GM10266 (cell line): ENCODE measurements around the gene COL25A1.

Source experiments
- DNase-seq: peaks from one replicate; pipeline ENCODE4 v3.0.0; 2012; ENCODE audit errors: extremely low spot score
- TF ChIP-seq, protein P1 (sequence below): IDR thresholded peaks from 2 replicates; pipeline ENCODE4 v1.5.1; 2012; ENCODE audit warnings: mild to moderate bottlenecking, low read depth; ENCODE audit not compliant: control insufficient read depth, insufficient read depth; ENCODE audit errors: missing control alignments

COL25A1 gene

DNA sequence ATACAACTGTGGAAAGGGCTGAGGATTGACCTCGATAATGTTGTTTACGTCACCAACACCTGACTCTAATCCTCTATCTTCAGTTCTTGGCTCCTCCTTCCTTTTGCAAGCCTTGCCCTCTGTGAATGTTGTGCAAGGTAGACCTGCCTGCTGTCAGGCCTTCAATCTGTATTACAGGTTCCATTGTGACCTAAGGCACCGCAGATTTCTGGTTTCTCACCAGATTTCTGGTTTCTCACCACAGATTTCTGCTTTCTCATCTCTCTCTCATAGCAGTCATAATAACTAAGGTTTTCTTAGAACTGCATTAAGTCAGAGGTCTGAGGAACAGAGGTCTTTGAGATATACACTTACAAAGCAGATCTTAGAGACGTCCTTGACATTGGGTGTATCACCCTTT is 488.1 kb downstream of the COL25A1 start:
- DNase-seq = no peak
- TF ChIP-seq, protein P1, sequence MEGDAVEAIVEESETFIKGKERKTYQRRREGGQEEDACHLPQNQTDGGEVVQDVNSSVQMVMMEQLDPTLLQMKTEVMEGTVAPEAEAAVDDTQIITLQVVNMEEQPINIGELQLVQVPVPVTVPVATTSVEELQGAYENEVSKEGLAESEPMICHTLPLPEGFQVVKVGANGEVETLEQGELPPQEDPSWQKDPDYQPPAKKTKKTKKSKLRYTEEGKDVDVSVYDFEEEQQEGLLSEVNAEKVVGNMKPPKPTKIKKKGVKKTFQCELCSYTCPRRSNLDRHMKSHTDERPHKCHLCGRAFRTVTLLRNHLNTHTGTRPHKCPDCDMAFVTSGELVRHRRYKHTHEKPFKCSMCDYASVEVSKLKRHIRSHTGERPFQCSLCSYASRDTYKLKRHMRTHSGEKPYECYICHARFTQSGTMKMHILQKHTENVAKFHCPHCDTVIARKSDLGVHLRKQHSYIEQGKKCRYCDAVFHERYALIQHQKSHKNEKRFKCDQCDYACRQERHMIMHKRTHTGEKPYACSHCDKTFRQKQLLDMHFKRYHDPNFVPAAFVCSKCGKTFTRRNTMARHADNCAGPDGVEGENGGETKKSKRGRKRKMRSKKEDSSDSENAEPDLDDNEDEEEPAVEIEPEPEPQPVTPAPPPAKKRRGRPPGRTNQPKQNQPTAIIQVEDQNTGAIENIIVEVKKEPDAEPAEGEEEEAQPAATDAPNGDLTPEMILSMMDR = no peak

DNA sequence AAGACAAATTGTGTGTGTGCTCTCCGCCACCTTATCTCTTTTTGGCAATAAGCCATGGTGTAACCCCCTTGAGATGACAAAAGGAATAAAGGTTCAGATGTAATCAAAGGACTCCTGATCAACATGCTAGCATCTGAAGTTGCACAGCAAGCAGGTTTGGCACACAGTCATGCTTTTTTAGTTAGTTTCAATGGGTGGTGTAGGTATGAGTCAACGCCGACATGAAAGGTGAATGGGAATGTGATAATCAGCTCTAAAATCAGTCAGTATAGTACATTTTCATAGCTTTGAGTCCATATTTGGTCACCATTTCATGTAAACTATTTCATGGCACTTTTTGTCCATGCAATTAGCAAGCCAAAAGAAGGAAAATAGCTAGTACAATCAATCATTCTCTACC is 489.2 kb downstream of the COL25A1 start:
- no peak for DNase-seq
- TF ChIP-seq, protein P1 = no peak

DNA sequence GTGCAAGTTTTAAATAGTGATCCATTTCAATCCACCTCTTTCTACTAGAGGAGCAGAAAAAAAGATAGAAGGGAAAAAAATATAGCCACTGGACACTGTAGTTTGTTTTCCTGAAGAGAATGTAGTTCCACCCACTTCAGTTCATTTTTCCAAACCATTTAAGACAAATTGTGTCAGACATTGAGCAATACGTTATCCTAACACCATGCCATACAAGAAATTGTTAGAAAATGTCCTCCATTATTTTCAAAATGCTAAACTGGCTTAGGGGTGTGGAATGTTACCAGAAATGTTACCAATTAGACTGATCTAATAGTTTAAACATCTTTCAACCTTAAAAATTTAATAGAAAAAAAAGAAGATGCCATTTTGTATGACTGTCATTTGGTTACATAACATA is 491.0 kb downstream of the COL25A1 start:
- TF ChIP-seq, protein P1 = no peak
- DNase-seq = no peak

DNA sequence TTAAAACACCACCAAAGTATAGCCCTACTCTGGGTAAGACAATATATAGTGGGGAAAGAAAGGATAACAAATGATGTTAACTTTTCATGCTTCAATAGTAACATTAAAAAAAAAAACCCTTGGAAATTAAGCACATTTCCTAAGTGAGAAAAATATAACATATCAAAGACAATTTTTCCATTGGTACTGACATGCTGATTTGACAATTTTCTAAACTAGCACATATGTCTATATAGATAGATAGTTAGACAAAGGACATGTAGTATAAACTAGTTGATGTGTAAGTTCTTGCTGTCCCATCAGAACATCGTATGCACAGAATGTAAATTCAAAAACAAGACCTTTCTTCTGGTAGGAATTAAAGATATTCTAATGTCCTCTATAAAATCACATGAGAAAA is 492.4 kb downstream of the COL25A1 start:
- DNase-seq = no peak
- TF ChIP-seq, protein P1 = no peak

DNA sequence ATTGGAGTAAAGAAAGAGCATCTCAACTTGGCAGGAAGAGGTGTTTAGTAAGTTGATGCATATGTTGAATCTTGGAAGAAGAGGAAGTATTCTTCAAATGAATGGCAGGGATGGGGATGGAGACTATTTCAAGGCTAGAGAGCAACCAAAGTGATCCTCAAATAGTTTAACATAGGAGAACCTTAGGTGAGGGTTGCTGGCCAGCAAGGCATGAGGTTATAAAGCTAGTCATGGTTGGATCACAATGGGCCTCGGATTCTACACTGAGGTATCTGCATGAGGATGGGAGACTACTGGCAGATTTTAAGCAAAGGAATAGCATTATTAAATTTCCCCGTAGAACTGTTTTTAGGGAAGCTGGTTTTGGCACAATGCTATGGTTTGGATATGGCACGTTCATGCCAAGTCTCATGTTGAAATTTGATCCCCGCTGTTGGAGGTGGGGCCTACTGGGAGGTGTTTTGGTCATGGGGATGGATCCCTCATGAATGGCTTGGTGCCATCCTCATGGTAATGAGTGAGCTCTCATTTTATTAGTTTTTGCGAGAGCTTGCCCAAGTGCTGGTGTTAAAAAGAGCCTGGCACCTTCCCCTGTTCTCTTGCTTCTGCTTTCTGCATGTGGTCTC is 497.7 kb downstream of the COL25A1 start:
- TF ChIP-seq, protein P1 = no peak
- no peak for DNase-seq

DNA sequence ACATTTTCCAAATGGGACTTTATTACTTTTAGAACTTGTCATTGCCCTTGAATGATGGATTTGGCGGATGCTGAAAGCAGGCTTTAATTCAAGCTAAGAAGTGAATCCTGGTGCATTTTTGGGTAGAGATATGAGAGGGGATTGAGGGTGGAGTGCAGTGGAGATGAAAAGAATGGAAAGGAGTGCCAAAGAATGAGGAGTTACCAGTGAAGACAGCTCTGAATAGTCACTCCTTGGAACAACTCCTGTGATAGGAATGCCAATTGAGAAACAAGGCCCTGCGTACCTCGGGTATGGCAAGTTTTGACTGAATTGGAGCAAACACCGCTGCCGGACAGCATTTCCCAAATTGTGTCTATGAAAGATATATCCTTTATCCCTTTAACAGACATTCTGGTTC is 503.2 kb downstream of the COL25A1 start:
- TF ChIP-seq, protein P1 = no peak
- no peak for DNase-seq

DNA sequence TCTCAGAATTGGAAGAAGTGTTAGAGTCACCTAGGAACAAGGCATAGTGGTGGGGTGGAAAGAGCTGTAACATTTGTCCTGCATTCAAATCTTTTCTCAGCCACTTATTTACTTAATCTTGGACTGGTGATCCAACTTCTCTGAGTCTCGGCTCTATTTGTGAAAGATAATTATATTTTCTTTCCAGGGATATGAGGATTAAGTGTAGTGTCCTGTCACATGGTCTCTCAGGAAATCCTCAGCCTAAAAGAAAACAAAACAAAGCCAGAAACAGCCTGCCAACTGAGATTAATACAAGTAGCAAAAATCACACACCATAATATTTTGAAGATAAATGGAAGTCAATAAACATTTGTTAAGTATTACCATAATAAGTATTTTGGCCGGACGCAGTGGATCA is 506.3 kb downstream of the COL25A1 start:
- no peak for DNase-seq

More for the DNA sequence above, 506.3 kb downstream of the COL25A1 start:
- TF ChIP-seq, protein P1 = no peak
